GM06990 (cell line): ENCODE measurements around the gene OVOL3.
A peak's percentile ranks its signal among the peaks of the same experiment; 100 is the strongest.

ENCODE experiments used
- DNase-seq: peaks from one replicate; pipeline ENCODE4 v3.0.0-alpha.2; 2011; ENCODE audit not compliant: insufficient read length; ENCODE audit errors: extremely low read depth
- H3K27me3 ChIP-seq: replicated peaks from 2 replicates; pipeline ENCODE4 v1.6.0; 2011; ENCODE audit warnings: low read length; ENCODE audit not compliant: control insufficient read depth, insufficient read depth
- H3K36me3 ChIP-seq: 2 replicates; pipeline ENCODE4 v1.5.1; 2011; ENCODE audit warnings: low read length; ENCODE audit not compliant: control insufficient read depth, insufficient read depth
- H3K4me3 ChIP-seq: replicated peaks from 2 replicates; pipeline ENCODE4 v1.5.1; 2011; ENCODE audit warnings: low read depth, mild to moderate bottlenecking, control low read depth, low read length
- CTCF ChIP-seq: IDR thresholded peaks from 2 replicates; pipeline ENCODE4 v1.5.1; 2011; ENCODE audit warnings: low read length, control low read depth, mild to moderate bottlenecking, inconsistent platforms; ENCODE audit not compliant: insufficient read depth, poor library complexity, severe bottlenecking

Gene OVOL3

GRCh38 chr19:36093146-36093662 is 17.7 kb upstream of the OVOL3 start:
- Histone ChIP-seq H3K36me3 (peaks cover 28% of the 10 kb centered on the region), H3K4me3 (no peak overlapping the region), H3K27me3 (no peaks in the 10 kb centered on the region)
- TF ChIP-seq CTCF = no peak
- no peak for DNase-seq

GRCh38 chr19:36093687-36094086 is 17.3 kb upstream of the OVOL3 start:
- H3K4me3 ChIP-seq = no peak overlapping the region
- H3K27me3 ChIP-seq = no peaks in the 10 kb centered on the region
- TF ChIP-seq CTCF = peak; percentile 1
- DNase-seq = no peak
- peaks cover 25% of the 10 kb centered on the region for H3K36me3 ChIP-seq

DNA sequence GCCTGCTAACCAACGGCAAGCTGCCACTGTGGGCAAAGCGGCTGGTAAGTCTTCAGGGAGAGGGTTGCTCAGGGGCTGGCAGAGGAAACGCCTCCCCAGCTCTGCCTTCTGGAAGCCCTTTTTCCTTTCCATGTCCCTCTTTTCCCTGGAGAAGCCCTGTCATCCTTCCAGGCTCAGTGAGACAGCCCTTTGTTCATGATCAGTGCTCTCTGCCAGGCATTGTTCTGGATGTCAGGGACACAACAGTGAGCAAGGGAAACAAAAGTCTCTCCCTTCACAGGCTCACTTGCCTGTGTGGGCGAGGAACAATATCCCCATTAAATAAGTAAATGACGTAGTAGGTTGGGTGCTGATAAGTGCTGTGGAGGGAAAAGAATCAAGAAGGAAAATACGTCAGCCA is 13.9 kb upstream of the OVOL3 start:
- Histone ChIP-seq H3K27me3 (no peaks in the 10 kb centered on the region), H3K4me3 (no peak overlapping the region), H3K36me3 (peaks cover 27% of the 10 kb centered on the region)
- DNase-seq = no peak
- no peak for TF ChIP-seq CTCF

DNA sequence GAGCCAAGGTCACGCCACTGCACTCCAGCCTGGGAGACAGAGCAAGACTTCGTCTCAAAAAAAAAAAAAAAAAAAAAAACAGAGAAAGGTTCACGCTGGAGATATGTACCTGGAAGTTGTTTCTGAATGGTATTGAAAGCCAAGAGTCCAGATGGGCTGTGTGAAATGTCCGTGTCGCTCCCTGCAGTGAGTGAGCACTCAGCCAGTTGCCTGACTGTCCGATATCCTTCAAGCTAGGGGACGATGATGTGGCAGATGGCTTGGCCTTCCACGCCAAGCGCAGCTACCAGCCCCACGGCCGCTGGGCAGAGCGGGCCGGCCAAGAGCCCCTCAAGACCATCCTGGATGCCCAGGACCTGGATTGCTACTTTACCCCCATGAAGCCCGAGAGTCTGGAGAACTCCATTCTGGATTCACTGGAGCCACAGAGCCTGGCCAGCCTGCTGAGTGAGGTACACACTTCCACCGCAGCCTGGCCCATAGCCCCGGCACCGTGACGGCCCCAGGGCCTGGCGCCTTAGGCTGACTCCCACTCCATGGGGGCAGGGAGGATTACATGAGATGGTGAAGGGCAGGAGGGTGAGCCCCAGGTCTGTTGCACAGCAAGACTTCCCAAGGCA is 11.7 kb upstream of the OVOL3 start:
- Histone ChIP-seq H3K36me3 (peaks cover 36% of the 10 kb centered on the region), H3K27me3 (no peaks in the 10 kb centered on the region), H3K4me3 (no peak overlapping the region)
- no peak for DNase-seq
- no peak for TF ChIP-seq CTCF

DNA sequence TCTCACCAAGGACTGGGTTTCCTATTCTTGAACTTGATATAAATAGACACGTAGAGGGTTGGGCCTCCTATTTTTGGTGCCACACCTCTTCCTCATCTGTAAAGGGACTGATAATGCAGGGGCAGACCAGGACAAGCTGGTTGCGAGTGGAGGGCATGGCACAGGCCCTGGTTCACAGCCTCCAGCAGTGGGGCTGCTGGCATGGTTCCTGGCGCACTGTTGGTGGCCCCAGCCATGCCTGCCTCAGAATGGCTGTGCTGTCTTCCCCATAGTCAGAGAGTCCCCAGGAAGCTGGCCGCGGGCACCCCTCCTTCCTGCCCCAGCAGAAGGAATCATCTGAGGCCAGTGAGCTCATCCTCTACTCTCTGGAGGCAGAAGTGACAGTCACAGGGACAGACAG is 10.5 kb upstream of the OVOL3 start:
- no peak for DNase-seq
- Histone ChIP-seq H3K4me3 (no peak overlapping the region), H3K27me3 (no peaks in the 10 kb centered on the region), H3K36me3 (peaks cover 47% of the 10 kb centered on the region)
- no peak for TF ChIP-seq CTCF

GRCh38 chr19:36101550-36102327 is 9.2 kb upstream of the OVOL3 start:
- Histone ChIP-seq H3K36me3 (peaks cover 47% of the 10 kb centered on the region), H3K4me3 (no peak overlapping the region), H3K27me3 (no peaks in the 10 kb centered on the region)
- no peak for DNase-seq
- no peak for TF ChIP-seq CTCF
